Naive thymus-derived CD8-positive, alpha-beta T cell (primary cell): Measurements from ENCODE around the gene RALGAPA2. TPM values are rescaled to one million over a fixed set of nuclear protein-coding genes. Genes with fewer than 3 reads are reported as not detected.

Experiments
- ATAC-seq, 2 donors: fragments of 150-1000 bp; cut with Tn5 transposase in 1 of 2; sonication (Bioruptor Pico), chemical (Tn5 transposase) in 1 of 2; 1 replicate in 1 of 2; 2 replicates in 1 of 2; pipeline ENCODE4 v1.10.0; 2021; ENCODE audit warnings: mild to moderate bottlenecking in 2 of 2, moderate library complexity in 2 of 2
- POLR2A ChIA-PET: fragments of 350-600 bp; sonication (Branson Sonifier 250); formaldehyde crosslinking; loops from one replicate; lab custom pipeline; 2021; ENCODE audit warnings: antibody characterized with exemption; lab: Charles Lee
- DNase-seq, 10 donors: peaks; one replicate each; pipeline versions ENCODE4 v3.0.0 to v3.0.0-alpha.2; 2020 to 2022
- H3K27ac Mint-ChIP-seq, 10 donors: one replicate each; pipeline ENCODE4 v1.8.0; 2020 to 2022; ENCODE audit warnings: mild to moderate bottlenecking in 10 of 10, mixed read lengths in 10 of 10, moderate library complexity in 4 of 10, inconsistent platforms in 1 of 10
- H3K27me3 Mint-ChIP-seq, 5 donors: one replicate each; pipeline ENCODE4 v1.8.0; 2021 to 2022; ENCODE audit warnings: mixed read lengths in 5 of 5
- H3K36me3 Mint-ChIP-seq, 3 donors: one replicate each; pipeline ENCODE4 v1.8.0; 2020 to 2022; ENCODE audit warnings: mixed read lengths in 3 of 3, mild to moderate bottlenecking in 2 of 3, inconsistent platforms in 1 of 3
- H3K4me1 Mint-ChIP-seq, 4 donors: one replicate each; pipeline ENCODE4 v1.8.0; 2021 to 2022; ENCODE audit warnings: mixed read lengths in 4 of 4
- H3K4me3 Mint-ChIP-seq, 10 donors: one replicate each; pipeline ENCODE4 v1.8.0; 2020 to 2022; ENCODE audit warnings: mild to moderate bottlenecking in 10 of 10, mixed read lengths in 10 of 10, moderate library complexity in 6 of 10, inconsistent platforms in 1 of 10
- H3K9me3 Mint-ChIP-seq, 9 donors: one replicate each; pipeline ENCODE4 v1.8.0; 2020 to 2022; ENCODE audit warnings: mixed read lengths in 9 of 9, mild to moderate bottlenecking in 3 of 9, inconsistent platforms in 1 of 9, moderate library complexity in 1 of 9
- polyA plus RNA-seq, 3 donors: library from polyadenylated mRNA; unstranded; fragments of 300-500 nt; fragmentation: Illumina TruSeq; gene quantifications; one replicate each; pipeline ENCODE4 v1.2.3, GENCODE V29; 2021
- total RNA-seq, 8 experiments: library from RNA in 2 of 8; stranded (reverse) in 2 of 8; gene quantifications; one replicate each; pipeline ENCODE4 v1.2.3 and lab custom pipeline; 2021 to 2026

The RALGAPA2 gene
- total and polyA plus RNA-seq, 5 experiments from 2014 or later = 4.5 to 32.0 (median 6.8) TPM

DNA sequence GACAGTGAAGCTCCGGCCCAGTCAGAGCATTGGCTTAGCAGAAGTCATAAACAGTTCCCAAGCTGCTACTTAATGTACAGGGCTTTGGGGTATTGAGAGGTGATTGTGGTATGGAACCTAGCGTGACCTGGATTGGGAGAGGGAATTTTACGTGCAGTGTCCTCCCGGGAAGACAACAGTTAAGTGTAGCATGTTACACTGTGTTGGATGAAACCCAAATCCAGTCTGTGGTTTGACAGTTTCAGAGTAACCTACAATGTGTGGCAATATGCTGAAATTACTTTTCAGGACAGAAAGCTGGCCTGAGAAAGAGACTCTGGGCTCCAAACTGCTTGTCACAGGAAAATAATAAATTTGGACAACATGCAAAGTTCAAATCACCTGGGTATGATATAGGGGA is 28.1 kb upstream of the RALGAPA2 start:
- Mint-ChIP-seq H3K36me3 (no peaks in the 10 kb centered on the region), H3K27ac (no peak overlapping the region), H3K4me3 (no peak overlapping the region), H3K27me3 (peaks cover 0 to 16% (median 8%) of the 10 kb centered on the region in 5 donors), H3K9me3 (peaks cover 0 to 2% (median 0%) of the 10 kb centered on the region in 9 donors), H3K4me1 (peaks cover 3 to 17% (median 11%) of the 10 kb centered on the region in 4 donors)
- POLR2A ChIA-PET = no interaction called here
- no peak for DNase-seq
- no peak for ATAC-seq

DNA sequence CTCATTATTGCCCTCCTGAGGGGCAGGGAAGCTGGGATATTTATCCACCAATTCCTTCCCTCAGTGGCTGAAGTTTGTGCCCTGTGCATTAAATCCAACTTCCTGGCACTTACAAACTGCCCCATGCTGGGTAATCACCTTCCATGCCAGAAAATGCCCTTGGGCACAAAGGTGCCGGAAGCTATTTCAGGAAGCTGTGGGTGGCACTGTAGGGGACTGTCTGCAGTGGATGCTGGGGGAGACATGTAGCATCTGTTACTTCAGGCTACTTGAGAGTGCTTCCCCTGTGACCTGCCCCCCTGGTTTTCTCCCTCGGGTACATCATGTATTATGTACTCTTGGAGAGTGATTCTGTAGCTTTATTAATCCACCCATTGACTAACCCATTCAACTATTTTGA is 24.7 kb upstream of the RALGAPA2 start:
- DNase-seq (no peak), ATAC-seq (peak in 1 of 2 donors; percentile 48)
- Mint-ChIP-seq H3K27me3 (peaks cover 0 to 8% (median 3%) of the 10 kb centered on the region in 5 donors), H3K4me3 (no peak overlapping the region), H3K4me1 (peaks cover 6 to 31% (median 23%) of the 10 kb centered on the region in 4 donors), H3K9me3 (peaks cover 0 to 2% (median 0%) of the 10 kb centered on the region in 9 donors), H3K36me3 (no peaks in the 10 kb centered on the region), H3K27ac (no peak overlapping the region)
- POLR2A ChIA-PET = no interaction called here

DNA sequence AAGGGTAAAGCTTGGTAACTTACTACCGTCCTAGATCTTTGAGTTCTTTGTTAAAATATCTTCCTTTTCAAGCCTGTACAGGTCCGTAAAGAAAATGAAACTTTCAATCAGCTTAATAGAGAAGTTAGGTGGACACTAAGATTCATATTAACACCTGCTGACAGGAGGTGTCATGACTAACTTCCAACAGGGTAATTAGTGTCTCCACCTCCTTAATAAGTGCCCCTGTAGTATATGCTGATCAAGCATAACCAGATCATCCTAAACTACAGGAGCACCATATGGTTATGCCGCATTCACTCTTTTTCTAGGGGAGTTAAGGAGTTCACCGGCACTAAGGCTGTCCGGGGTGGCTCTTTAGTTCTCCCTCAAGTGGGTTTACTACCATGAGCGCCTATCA is 23.9 kb upstream of the RALGAPA2 start:
- Mint-ChIP-seq H3K27ac (peak overlapping the region in 1 of 10 donors; percentile 14), H3K4me3 (no peak overlapping the region), H3K36me3 (no peaks in the 10 kb centered on the region), H3K9me3 (peaks cover 0 to 2% (median 0%) of the 10 kb centered on the region in 9 donors), H3K4me1 (peaks cover 6 to 31% (median 23%) of the 10 kb centered on the region in 4 donors), H3K27me3 (peaks cover 0 to 4% (median 0%) of the 10 kb centered on the region in 5 donors)
- DNase-seq (no peak), ATAC-seq (no peak)
- POLR2A ChIA-PET = no interaction called here

DNA sequence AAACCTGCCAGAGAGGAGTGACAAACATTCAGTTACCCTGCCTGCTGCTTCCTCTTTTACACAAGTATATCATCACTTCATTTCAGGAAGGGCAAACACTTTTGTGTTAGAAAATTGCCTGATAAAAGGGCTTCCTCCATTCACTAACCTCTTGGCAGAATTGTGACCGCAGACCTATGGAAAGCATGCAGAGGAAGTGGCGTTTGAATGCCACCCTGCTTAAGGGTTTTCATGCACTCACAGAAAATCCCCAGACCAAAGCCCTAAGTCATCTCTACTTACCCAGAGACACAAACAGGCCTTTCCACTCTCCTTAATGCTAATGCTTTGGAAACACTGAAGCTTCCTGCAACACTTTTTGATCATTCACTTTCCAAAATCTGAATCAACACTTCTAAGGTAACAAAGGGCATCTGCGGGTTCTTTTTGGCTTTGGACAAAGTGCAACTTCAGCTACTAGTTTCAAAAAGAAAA is 22.1 kb upstream of the RALGAPA2 start:
- peaks cover 0 to 2% (median 0%) of the 10 kb centered on the region in 9 donors for H3K9me3 Mint-ChIP-seq
- peaks cover 0 to under 1% (median 0%) of the 10 kb centered on the region in 5 donors for H3K27me3 Mint-ChIP-seq
- peak overlapping the region in 3 of 10 donors; percentile 2 to 34 (median 16) for H3K4me3 Mint-ChIP-seq
- peak overlapping the region in 9 of 10 donors; percentile 40 to 86 (median 66) for H3K27ac Mint-ChIP-seq
- peak; percentile 75 to 82 for ATAC-seq
- peak in 5 of 10 donors; percentile 4 to 31 (median 12) for DNase-seq
- POLR2A ChIA-PET = no interaction called here
- peaks cover 6 to 31% (median 23%) of the 10 kb centered on the region in 4 donors for H3K4me1 Mint-ChIP-seq
- H3K36me3 Mint-ChIP-seq = no peaks in the 10 kb centered on the region

DNA sequence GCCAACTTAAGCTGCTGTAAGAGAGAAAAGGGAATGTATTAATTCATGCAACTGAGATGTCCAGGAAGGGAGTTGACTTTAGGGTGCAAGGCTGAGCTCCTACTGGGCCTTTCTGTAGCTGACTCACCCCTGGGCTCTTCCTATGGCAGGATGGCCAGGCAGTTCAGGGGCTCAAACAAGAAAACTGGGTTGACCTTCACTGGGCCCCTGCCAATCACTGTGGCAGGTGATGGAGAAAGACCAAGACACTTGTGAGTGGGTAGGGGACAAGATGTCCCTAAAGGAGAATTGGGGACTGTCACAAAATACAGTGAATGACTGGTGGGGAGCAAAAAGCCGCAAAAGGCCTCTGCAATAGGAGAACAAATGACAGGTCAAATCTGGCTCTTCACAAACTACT is 21.5 kb upstream of the RALGAPA2 start:
- no peak for DNase-seq
- no peaks in the 10 kb centered on the region for H3K9me3 Mint-ChIP-seq
- POLR2A ChIA-PET = no interaction called here
- peaks cover 6 to 31% (median 23%) of the 10 kb centered on the region in 4 donors for H3K4me1 Mint-ChIP-seq
- no peaks in the 10 kb centered on the region for H3K27me3 Mint-ChIP-seq
- ATAC-seq = no peak
- peak overlapping the region in 4 of 10 donors; percentile 2 to 43 (median 25) for H3K4me3 Mint-ChIP-seq
- H3K27ac Mint-ChIP-seq = peak overlapping the region in 8 of 10 donors; percentile 38 to 86 (median 68)
- no peaks in the 10 kb centered on the region for H3K36me3 Mint-ChIP-seq

DNA sequence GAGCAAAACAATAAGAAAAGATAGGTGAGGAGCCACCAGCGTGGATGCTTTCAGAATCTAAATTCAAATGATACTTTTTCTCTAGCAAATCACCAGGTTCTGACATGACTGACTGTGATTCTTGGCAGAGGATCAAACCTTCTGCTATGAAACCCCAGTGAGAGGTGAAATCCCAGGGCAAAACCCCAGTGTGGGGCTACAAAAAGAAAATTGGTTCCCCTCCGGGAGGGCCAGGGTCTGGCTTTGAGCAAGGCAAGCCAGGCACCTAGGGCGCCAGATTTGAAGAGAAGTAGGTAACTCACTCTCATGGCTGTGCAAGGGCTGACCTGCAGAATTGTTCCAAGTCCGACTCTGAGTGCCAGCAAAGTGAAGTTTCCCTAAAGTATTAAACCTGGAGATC is 20.2 kb upstream of the RALGAPA2 start:
- ATAC-seq (no peak), DNase-seq (no peak)
- H3K36me3 Mint-ChIP-seq = no peaks in the 10 kb centered on the region
- peaks cover 0 to 2% (median 0%) of the 10 kb centered on the region in 5 donors for H3K27me3 Mint-ChIP-seq
- peak overlapping the region in 1 of 10 donors; percentile 14 for H3K27ac Mint-ChIP-seq
- POLR2A ChIA-PET = no interaction called here
- H3K4me3 Mint-ChIP-seq = no peak overlapping the region
- peaks cover 6 to 31% (median 23%) of the 10 kb centered on the region in 4 donors for H3K4me1 Mint-ChIP-seq
- no peaks in the 10 kb centered on the region for H3K9me3 Mint-ChIP-seq

DNA sequence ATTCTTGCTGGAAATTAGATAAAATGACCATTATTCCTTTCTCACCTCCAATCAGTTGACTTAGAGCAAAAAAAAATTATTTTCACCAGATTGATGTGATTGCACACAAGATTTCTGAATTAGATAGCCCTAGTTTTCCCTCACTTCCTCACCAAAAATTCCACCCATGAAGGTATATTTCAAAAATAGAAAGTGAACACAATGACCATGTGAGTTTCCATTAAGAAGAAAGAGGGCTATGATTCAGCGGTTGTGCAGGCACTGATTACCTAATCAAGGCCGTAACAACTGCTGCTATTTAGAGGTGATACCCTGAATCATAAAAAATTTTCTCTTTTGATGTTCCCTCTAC is 19.5 kb upstream of the RALGAPA2 start:
- H3K36me3 Mint-ChIP-seq = no peaks in the 10 kb centered on the region
- H3K4me1 Mint-ChIP-seq = peaks cover 3 to 27% (median 17%) of the 10 kb centered on the region in 4 donors
- POLR2A ChIA-PET = no interaction called here
- H3K27me3 Mint-ChIP-seq = peaks cover 0 to 3% (median 0%) of the 10 kb centered on the region in 5 donors
- H3K9me3 Mint-ChIP-seq = no peaks in the 10 kb centered on the region
- no peak for DNase-seq
- H3K27ac Mint-ChIP-seq = no peak overlapping the region
- H3K4me3 Mint-ChIP-seq = no peak overlapping the region
- ATAC-seq = no peak

DNA sequence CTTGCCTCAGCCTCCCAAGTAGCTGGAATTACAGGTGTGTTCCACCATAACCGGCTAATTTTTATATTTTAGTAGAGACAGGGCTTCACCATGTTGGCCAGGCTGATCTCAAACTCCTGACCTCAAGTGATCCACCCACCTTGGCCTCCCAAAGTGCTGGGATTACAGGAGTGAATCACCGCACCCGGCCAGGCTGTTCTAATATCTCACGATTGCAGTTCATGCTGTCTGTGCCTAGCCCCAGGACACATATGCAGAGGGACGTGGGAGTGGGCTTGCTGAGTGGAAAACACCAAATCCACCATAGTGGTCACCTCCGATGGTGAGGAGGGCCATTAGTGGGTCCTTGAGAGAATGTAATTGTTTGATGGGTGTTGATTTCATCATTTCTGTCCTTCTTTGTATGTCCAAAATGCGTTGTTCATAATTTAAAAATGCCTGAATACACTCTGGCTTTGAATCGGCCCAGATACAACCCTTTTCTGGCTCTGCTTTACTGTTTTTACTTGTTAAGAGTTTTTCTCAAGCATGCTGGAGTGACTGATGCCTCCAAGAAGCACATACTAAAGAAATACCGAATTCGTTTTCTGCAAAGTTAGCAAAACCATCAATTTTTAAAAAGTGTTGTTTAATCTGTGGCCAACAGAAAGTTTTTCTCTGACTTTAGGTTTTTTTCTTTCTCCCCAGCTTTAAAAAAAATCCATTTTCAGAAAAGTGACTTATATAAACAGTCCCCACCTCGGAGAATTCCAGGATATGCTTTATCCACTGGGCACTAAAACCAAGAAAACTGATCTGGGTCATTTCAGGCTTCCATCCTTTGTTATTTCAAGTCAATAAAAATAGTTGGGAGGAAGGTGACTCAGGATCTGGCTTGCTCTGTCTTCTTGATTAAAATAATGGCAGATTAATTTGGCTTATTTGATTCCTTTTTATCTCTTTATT is 18.8 kb upstream of the RALGAPA2 start:
- POLR2A ChIA-PET = no interaction called here
- Mint-ChIP-seq H3K27ac (no peak overlapping the region), H3K4me1 (peaks cover 3 to 23% (median 14%) of the 10 kb centered on the region in 4 donors), H3K4me3 (no peak overlapping the region), H3K27me3 (peaks cover 0 to 3% (median 0%) of the 10 kb centered on the region in 5 donors), H3K36me3 (no peaks in the 10 kb centered on the region), H3K9me3 (no peaks in the 10 kb centered on the region)
- DNase-seq (no peak), ATAC-seq (no peak)

DNA sequence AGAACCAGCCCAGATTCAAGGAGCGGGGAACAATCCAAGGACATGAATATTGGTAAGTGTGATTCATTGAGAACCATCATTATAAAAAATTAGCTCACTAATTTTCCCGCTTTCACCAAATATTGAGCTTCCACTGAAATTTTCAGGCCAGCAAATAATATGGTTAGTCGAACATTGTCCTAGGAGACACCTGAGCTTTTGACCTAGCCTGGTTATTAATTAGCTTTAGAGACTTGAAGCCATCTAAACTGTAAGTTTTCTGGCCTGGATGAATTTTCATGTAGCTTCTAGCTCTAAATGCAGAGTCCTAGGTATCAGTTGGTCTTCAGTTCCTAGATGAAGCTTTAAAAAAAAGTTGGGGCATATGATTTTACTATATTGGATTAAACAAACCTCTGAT is 17.1 kb upstream of the RALGAPA2 start:
- POLR2A ChIA-PET = interaction anchor here (0.6 kb wide), 1 partner anchor 819 kb away, joined by 6 read pairs; no protein-coding TSS in a partner anchor
- H3K36me3 Mint-ChIP-seq = no peaks in the 10 kb centered on the region
- H3K4me3 Mint-ChIP-seq = no peak overlapping the region
- no peak overlapping the region for H3K27ac Mint-ChIP-seq
- peaks cover 0 to 3% (median 0%) of the 10 kb centered on the region in 5 donors for H3K27me3 Mint-ChIP-seq
- no peaks in the 10 kb centered on the region for H3K9me3 Mint-ChIP-seq
- no peak for DNase-seq
- H3K4me1 Mint-ChIP-seq = peaks cover 1 to 16% (median 11%) of the 10 kb centered on the region in 4 donors
- ATAC-seq = no peak

DNA sequence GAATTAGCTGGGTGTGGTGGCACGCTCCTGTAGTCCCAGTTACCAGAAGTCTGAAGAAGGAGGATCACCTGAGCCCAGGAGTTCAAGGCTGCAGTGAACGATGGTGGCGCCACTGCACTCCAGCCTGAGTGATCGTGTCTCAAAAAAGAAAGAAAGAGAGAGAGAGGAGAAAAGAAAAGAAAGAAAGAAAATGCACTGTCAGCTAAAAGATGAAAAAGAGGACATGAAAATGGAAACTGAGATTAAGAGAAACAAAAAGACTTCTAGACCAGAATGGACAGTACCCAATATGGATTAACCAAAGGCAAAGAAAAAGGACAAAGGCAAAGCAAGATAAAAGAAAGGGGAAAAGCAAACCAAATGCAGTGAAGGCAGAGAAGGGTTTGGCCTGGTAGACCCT is 9.0 kb upstream of the RALGAPA2 start:
- Mint-ChIP-seq H3K36me3 (no peaks in the 10 kb centered on the region), H3K9me3 (no peaks in the 10 kb centered on the region), H3K27ac (no peak overlapping the region), H3K27me3 (no peaks in the 10 kb centered on the region), H3K4me3 (no peak overlapping the region), H3K4me1 (no peaks in the 10 kb centered on the region)
- DNase-seq = no peak
- POLR2A ChIA-PET = interaction anchor here (0.6 kb wide), 1 partner anchor 513 kb away, joined by 11 read pairs; no protein-coding TSS in a partner anchor
- ATAC-seq = no peak

DNA sequence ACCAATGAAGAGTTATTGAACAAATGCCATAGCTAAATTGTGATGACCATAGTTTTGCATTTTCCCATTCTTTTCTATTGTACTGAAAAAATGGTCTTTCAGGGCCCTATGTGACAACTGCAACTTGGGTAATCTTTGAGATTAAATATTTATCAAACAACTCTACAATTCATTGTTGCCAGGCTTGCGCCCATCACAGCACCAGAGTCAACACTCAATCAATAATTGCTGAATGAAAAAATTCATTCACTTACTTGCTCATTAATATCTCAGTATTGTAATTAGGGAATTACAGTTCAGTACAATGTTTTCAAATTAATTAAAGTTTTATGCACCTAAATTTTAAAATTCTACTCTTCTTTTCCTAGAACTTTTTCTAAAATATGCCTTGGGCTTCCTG is 7.7 kb upstream of the RALGAPA2 start:
- no peak for ATAC-seq
- H3K36me3 Mint-ChIP-seq = no peaks in the 10 kb centered on the region
- DNase-seq = no peak
- H3K9me3 Mint-ChIP-seq = no peaks in the 10 kb centered on the region
- no peak overlapping the region for H3K27ac Mint-ChIP-seq
- H3K27me3 Mint-ChIP-seq = no peaks in the 10 kb centered on the region
- H3K4me3 Mint-ChIP-seq = no peak overlapping the region
- POLR2A ChIA-PET = no interaction called here
- no peaks in the 10 kb centered on the region for H3K4me1 Mint-ChIP-seq

DNA sequence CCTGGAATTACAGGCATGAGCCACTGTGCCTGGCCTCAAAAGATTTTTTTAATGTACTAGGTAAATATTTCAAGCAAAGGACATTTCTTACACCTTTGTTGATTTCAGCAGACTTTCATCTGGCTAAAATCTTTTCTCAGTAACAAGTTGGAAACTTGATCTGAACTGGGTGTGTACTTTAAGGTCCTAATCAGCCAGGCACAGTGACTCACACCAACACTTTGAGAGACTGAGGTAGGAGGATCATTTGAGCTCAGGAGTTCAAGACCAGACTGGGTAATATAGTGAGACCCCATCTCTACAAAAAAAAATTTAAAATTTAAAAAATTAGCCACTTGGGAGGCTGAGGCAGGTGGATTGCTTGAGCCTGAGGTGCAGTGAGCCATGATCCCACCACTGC is 7.0 kb upstream of the RALGAPA2 start:
- Mint-ChIP-seq H3K27ac (no peak overlapping the region), H3K4me3 (no peak overlapping the region), H3K27me3 (no peaks in the 10 kb centered on the region), H3K36me3 (no peaks in the 10 kb centered on the region), H3K4me1 (no peaks in the 10 kb centered on the region), H3K9me3 (no peaks in the 10 kb centered on the region)
- DNase-seq = no peak
- POLR2A ChIA-PET = no interaction called here
- ATAC-seq = no peak

DNA sequence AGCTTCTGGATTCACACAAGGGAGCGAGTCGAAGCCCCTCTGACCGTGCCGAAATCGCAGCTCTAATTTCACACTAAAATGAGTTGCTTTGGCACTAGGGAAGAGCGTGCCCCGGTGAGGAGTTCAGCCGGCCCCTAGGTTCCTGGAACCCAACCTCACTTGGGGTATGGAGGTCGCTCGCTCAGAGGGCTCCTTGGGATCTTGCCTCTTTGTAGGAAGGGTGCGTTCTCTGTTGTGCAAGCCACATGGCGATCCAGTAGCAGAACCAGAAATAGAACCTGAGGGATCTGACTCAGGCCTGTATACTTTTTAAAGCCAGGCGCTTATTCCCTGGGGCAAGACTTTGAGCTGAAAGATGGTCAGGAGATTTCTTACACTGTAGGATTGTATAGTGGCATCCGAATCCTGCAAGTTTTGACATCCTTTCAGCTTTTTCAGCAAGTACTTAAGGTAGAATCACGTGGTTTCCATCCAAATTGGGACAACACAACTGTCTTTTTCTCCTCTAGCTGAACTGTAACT is 861 bp upstream of the RALGAPA2 start:
- no peaks in the 10 kb centered on the region for H3K27me3 Mint-ChIP-seq
- H3K4me1 Mint-ChIP-seq = peaks cover 12 to 32% (median 30%) of the 10 kb centered on the region in 4 donors
- DNase-seq = no peak
- H3K9me3 Mint-ChIP-seq = peaks cover 0 to 2% (median 0%) of the 10 kb centered on the region in 9 donors
- H3K36me3 Mint-ChIP-seq = peaks cover 0 to 4% (median 0%) of the 10 kb centered on the region in 3 donors
- H3K4me3 Mint-ChIP-seq = peak overlapping the region; percentile 91 to 97 (median 94)
- POLR2A ChIA-PET = no interaction called here
- H3K27ac Mint-ChIP-seq = peak overlapping the region; percentile 83 to 98 (median 96)
- no peak for ATAC-seq
